Aortic smooth muscle cell (primary cell): Measurements from ENCODE around the gene PFDN2. TPM values are rescaled to one million over a fixed set of nuclear protein-coding genes. Genes with fewer than 3 reads are reported as not detected.

ENCODE experiments used
- total RNA-seq: library from RNA; depleted of rRNA; stranded (reverse); fragments of >200 nt; gene quantifications from 2 replicates; pipeline ENCODE4 v1.2.3, GENCODE V29; 2014

The PFDN2 gene, protein sequence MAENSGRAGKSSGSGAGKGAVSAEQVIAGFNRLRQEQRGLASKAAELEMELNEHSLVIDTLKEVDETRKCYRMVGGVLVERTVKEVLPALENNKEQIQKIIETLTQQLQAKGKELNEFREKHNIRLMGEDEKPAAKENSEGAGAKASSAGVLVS
- 37.0 and 64.9 TPM in 2 replicates for total RNA-seq

DNA sequence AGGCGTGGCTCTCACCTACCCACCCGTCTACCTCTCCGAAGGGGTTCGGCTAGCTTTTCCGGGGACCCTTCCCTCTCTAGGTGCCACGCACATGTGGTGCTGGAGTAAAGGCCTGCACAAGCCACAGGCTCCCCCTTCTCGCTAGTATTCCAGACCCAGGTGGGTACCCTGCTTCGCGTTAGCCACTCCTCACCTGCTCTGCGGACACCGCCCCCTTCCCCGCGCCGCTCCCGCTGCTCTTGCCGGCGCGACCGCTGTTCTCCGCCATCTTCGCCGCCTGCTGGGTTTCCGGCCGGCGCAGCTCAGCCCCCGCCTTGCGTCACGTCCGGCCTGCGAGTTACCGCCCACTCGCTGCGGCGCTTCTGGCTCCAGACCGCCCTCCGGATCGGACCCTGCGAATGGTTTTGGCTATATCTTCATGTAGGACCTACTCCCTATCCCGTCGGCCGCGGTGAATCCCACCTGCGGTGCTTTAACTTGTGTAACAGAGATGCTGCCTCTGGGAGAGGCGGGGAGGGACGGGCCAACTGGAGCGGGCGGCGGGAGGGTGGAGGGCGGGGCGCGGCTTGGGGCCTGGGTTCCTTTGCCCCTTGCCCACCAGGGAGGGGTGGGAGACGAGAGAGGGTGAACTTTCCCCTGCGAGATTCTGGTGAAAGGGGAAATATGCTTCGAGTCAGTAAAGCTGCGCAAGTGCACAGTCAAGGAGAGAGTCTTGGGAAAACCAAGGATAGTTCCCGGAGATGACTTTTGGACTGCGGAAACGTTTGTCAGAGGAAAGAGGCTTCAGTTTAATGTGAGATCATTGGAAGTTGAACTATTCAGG is at the start of gene PFDN2, which contains the start of gene NIT1:
PFDN2 (minus strand) TSS at position 279 of the 823 bp plus-strand sequence; CDS start at position 268, 11 bp downstream.
NIT1 (plus strand) TSS at position 347 of the 823 bp plus-strand sequence; CDS start at position 419, 72 bp downstream.

DNA sequence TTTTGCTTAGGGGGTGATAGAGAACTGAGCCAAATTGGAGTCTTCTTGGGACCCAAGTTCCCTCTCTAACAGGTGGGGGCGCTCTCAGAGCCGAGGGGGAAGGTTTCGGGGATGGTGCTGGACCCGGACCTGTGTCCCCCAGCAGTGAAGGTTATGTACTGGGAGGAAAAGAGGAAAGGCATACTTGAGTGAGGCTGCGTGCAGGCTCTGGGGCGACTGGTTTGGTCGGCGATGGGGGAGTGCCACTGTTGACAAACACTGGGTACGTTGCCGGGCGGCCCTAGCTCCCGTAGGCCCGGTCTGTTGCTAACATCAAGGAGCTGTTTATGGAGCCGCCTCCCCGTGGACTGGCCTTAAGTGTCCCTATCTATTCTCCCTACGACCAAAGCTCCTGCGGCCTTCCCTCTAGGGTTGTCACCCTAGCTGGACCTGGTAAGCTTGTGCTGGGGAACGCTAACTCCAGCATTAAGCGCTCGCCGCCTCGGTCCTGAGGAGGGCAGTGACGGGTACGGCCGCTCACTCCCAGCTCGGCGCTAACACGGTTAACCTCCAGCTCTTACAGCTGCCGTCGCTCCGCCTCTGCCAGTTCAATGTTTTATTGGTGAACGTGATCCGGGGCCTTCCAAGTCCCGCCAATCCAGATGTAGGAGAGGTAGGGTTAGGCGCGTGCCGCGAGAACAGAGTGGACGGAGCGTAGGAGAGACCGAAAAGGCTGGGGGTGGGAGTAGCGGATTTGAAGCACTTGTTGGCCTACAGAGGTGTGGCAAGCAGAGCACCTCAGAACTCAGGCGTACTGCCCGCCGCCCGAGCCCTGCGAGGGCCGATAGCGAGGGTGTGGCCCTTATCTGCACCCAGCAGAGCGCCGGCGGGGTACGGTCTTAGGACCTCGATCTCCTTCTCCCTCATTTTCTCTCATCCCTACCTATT is 48.2 kb upstream of the PFDN2 start, which contains the start of gene PPOX:
PPOX (plus strand) TSS at position 685 of the 927 bp plus-strand sequence. CDS start 422 bp downstream, outside the sequence.

DNA sequence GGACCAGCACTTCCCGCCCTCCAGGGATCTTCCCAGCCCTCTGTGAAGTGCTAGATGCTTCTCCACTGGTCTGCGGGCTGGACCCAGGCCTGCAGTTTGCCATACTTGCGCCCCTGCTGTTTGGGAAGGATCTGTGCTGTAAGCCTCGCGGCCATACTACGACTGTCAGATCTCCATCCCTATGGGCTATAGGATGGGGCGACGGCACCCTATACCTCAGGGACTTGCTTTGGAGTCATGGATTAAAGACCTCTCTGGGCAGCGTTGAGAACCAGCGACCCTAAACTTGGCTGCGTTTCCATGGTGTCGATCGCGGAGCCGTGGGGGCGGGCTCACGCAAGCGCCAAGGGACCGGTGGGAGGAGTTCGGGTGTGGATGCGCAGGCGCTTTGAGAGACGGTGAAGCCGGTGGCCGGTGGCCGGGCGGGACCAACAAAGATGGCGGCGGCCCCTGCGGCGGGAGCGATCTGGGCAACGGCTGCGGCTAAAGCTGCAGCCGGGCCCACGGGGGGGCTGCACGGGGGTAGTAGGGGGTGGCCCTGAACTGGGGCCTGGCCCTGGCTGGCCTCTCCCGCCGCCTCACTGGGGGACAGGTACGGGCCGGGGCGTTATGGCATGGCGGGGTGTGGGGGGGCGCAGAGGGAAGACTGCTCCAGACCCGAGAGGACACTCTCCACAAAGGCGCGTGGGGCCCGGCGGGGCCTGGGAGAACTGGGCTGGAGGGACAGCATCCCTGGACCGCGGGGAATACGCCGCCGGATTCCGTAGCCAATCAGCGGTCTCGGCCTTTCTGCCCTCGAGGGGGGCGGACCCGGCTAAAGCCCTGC is 41.5 kb upstream of the PFDN2 start, which contains the start of gene USP21:
USP21 (plus strand) TSS at position 414 of the 826 bp plus-strand sequence. CDS start 1,141 bp downstream, outside the sequence.

DNA sequence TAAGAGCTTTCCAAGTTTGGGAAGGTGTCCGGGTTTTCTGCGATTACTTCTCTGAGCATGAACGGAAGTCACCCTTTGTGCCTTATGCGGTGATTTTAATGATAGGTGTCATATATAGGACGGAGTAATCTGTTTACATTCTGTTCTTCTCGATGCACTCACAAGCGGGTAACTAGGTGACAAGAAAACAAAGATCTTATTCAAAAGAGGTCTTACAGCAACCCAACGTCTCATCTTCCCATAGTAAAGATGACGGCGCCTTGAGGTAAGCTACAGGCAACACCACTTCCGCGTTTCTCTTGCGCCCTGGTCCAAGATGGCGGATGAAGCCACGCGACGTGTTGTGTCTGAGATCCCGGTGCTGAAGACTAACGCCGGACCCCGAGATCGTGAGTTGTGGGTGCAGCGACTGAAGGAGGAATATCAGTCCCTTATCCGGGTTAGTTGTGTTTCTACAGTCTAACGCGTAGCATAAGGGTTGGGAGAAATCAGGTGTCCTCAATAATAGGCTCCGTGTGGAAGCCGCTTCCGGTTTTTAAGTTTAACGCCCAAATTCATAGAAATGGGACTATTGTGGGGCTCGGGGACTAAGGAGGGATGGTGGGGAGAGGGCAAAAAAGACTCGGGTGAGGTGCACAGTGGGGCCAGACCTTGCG is 36.0 kb upstream of the PFDN2 start, which contains the start of gene UFC1:
UFC1 (plus strand) TSS at position 297 of the 656 bp plus-strand sequence; CDS start at position 317, 20 bp downstream.

GRCh38 chr1:161132410-161133219 is 14.8 kb upstream of the PFDN2 start, which contains the start of gene DEDD:
TSS of gene DEDD (minus strand) at chr1:161132667. CDS start at chr1:161124462, 8,205 bp downstream.

GRCh38 chr1:161098210-161099068 is 19.4 kb downstream of the PFDN2 start, which contains the start of gene KLHDC9:
TSS of gene KLHDC9 (plus strand) at chr1:161098361. CDS start at chr1:161098536, 175 bp downstream.

DNA sequence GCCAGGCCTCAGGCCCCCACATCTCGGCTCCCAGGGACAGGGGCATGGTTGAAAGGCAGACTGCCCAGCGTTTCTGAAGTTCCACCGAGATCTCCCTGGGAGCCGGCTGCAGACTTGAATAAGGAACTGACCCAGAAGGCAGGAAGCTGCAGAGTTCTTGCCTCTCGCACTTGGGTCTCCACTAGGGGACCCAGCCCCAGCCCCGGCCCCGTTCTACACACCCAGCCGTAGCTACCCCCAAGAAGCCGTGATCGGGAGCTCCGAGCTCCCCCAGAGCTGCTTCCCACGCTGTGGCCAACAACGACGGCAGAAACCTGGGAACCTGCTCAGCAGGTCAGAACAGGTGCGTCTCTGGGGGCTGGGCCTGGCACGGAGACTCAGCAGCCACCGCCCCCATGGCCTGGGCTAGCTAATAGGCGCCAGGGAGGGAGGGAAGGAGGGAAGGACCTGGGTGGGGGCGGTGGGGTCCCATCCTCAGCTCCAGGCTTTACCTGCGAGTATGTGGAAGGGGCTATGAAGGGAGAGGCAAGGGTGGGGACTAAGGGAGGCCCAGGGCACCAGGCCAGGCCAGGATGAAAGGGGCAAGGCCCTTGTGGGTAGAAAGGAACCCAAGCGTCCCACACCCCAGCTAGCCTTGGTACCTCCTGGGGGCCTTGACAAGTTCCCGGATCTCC is 28.4 kb downstream of the PFDN2 start, which contains the start of gene NECTIN4:
NECTIN4 (minus strand) TSS at position 308 of the 674 bp plus-strand sequence; CDS start at position 46, 262 bp downstream.

GRCh38 chr1:161069731-161070270 is 48.0 kb downstream of the PFDN2 start, which contains the start of gene ARHGAP30:
TSS of gene ARHGAP30 (minus strand) at chr1:161069891. CDS start at chr1:161069624, 267 bp downstream.

Other genes starting within 250 kb of the PFDN2 start
- not detected in 2 replicates for gene ITLN1, start 232.9 kb downstream of the PFDN2 start, total RNA-seq
- not detected in 2 replicates for gene ITLN2, start 163.2 kb downstream of the PFDN2 start, total RNA-seq
- gene F11R, start 96.9 kb downstream of the PFDN2 start, total RNA-seq = 4.2 and 11.6 TPM in 2 replicates
- gene TSTD1, start 79.1 kb downstream of the PFDN2 start, total RNA-seq = 12.3 and 26.7 TPM in 2 replicates
- gene USF1, start 72.1 kb downstream of the PFDN2 start, total RNA-seq = 73.6 and 80.6 TPM in 2 replicates
- under 0.01 TPM in 1 of 2 replicates, not detected in the other for gene ARHGAP30, start 48.1 kb downstream of the PFDN2 start, total RNA-seq
- gene NECTIN4, start 28.5 kb downstream of the PFDN2 start, total RNA-seq = 0.13 TPM in 1 of 2 replicates, not detected in the other
- gene KLHDC9, start 19.7 kb downstream of the PFDN2 start, total RNA-seq = 1.8 and 3.5 TPM in 2 replicates
- 20.6 and 23.5 TPM in 2 replicates for gene NIT1, start 68 bp upstream of the PFDN2 start, total RNA-seq
- 21.8 and 23.8 TPM in 2 replicates for gene DEDD, start 14.6 kb upstream of the PFDN2 start, total RNA-seq
- 129 and 141 TPM in 2 replicates for gene UFC1, start 35.9 kb upstream of the PFDN2 start, total RNA-seq
- gene USP21, start 41.5 kb upstream of the PFDN2 start, total RNA-seq = 5.3 and 5.5 TPM in 2 replicates
- gene PPOX, start 48.4 kb upstream of the PFDN2 start, total RNA-seq = 11.0 and 13.1 TPM in 2 replicates
- gene B4GALT3, start 59.5 kb upstream of the PFDN2 start, total RNA-seq = 12.0 and 12.7 TPM in 2 replicates
- 4.2 and 7.5 TPM in 2 replicates for gene ADAMTS4, start 81.0 kb upstream of the PFDN2 start, total RNA-seq
- 146 and 150 TPM in 2 replicates for gene NDUFS2, start 84.3 kb upstream of the PFDN2 start, total RNA-seq
- gene FCER1G, start 97.3 kb upstream of the PFDN2 start, total RNA-seq = not detected in 2 replicates
- not detected in 2 replicates for gene APOA2, start 105.6 kb upstream of the PFDN2 start, total RNA-seq
- gene TOMM40L, start 108.0 kb upstream of the PFDN2 start, total RNA-seq = 9.1 and 9.6 TPM in 2 replicates
- not detected in 2 replicates for gene NR1I3, start 120.2 kb upstream of the PFDN2 start, total RNA-seq
- not detected in 2 replicates for gene PCP4L1, start 140.7 kb upstream of the PFDN2 start, total RNA-seq
- 1.6 and 1.7 TPM in 2 replicates for gene MPZ, start 191.9 kb upstream of the PFDN2 start, total RNA-seq
- gene SDHC, start 196.3 kb upstream of the PFDN2 start, total RNA-seq = 18.9 and 24.4 TPM in 2 replicates
- not detected in 2 replicates for gene CFAP126, start 249.8 kb upstream of the PFDN2 start, total RNA-seq